K562 (cell line): ENCODE data around the gene PAX8.

Source experiments
- CTCF ChIP-seq, 3 experiments: IDR thresholded peaks in 2 of 3; conservative IDR thresholded peaks in 1 of 3; 2 replicates each; pipeline ENCODE4 v1.5.1; 2011 to 2012; ENCODE audit warnings: low read length in 3 of 3, mild to moderate bottlenecking in 3 of 3, control low read depth in 2 of 3, improper control_type of control experiment in 1 of 3, inconsistent platforms in 1 of 3, low read depth in 1 of 3, mixed read lengths in 1 of 3, moderate library complexity in 1 of 3; ENCODE audit not compliant: insufficient read depth in 2 of 3
- KDM5B ChIP-seq: fragments of 200-600 bp; sonication (generic); IDR thresholded peaks from 2 replicates; pipeline ENCODE4 v1.6.1; 2012; ENCODE audit warnings: low read depth, mild to moderate bottlenecking, moderate library complexity, low read length, control low read depth, inconsistent platforms; ENCODE audit not compliant: insufficient replicate concordance
- REST ChIP-seq, 2 experiments: fragments of 450-650 bp; formaldehyde crosslinking in 1 of 2; IDR thresholded peaks; 2 replicates each; pipeline versions ENCODE4 v1.4.0 to v1.6.1; 2014 to 2020; ENCODE audit warnings: mild to moderate bottlenecking in 2 of 2, borderline replicate concordance in 1 of 2, low read depth in 1 of 2
- SRF ChIP-seq, 2 experiments: fragments of 250-450, 450-650 bp in 1 of 2; sonication (Bioruptor Pico) in 1 of 2; sonication (generic) in 1 of 2; formaldehyde crosslinking; IDR thresholded peaks; 2 replicates each; pipeline versions ENCODE4 v1.5.0 to v1.5.1; 2020 to 2022; ENCODE audit warnings: mild to moderate bottlenecking in 1 of 2, missing genetic modification reagents in 1 of 2
- ZNF512 ChIP-seq: IDR thresholded peaks from 2 replicates; pipeline ENCODE4 v1.6.1; 2016; ENCODE audit warnings: missing genetic modification characterization, missing compliant biosample characterization

DNA sequence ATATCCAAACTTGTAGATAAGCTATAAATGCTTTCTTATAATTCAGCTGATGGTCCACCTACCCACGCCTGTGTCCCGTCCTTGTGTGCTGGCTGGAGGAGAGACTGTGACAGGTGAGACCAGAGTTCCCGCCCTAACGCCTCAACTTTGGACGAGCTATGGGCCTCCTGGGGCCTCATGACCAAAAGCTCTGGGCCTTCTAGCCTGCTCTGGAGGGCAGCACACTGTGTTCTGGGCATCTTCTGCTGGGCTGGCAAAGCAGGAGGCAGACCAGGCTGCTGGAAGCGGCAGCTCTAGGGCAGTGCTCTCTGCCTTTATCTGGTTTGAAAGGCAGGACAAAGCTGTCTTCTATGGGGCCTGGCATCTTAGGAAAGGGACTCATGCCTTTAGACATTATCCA is 26.0 kb upstream of the PAX8 start:
- TF ChIP-seq KDM5B (no peak), CTCF (IDR thresholded peaks at IDR 0.05 in 2 of 3, conservative IDR thresholded peaks at IDR 0.05 in 1 of 3; ENCODE audit: insufficient read depth in 2 of 3, low read depth in 1 of 3, low read length in 3 of 3) (no peak), SRF (CRISPR knock-in tag; IDR thresholded peaks at IDR 0.05) (no peak), ZNF512 (tag) (no peak), REST (IDR thresholded peaks at IDR 0.05; ENCODE audit: borderline replicate concordance) (no peak), REST (CRISPR knock-in tag; IDR thresholded peaks at IDR 0.05; ENCODE audit: low read depth) (no peak)
